ENCODE data around the gene LARP1. TPM values are rescaled to one million over a fixed set of nuclear protein-coding genes. Genes with fewer than 3 reads are reported as not detected.

The LARP1 gene
- total RNA-seq, 1 donor from 2014 or later: 243 TPM

DNA sequence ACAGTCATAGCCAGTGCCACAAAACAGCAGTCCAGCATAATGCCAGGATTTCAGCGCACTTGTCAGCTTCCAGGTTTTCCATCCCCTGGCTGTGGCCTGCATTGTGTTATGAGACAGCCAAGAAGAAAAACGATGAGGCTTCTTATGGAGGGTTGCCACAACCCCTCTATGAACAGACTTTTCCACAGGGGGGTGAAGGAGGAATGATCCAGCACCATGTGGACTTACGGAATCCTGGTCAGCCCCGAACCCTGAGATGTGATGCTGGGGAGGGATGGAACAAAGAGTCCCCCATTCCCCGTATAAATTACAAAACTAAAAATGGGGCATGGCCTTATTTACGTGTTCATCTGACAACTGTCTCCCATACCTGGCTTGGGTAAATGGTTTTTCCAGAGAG, 62.6 kb downstream of the LARP1 start:
- H3K9me3 Mint-ChIP-seq (ENCODE audit: unreplicated experiment): no peaks in the 10 kb centered on the region
- FAIRE-seq: no peak

GRCh38 chr5:154818471-154819116, 63.4 kb downstream of the LARP1 start:
- no peak overlapping the region for H3K4me3 Mint-ChIP-seq (ENCODE audit: unreplicated experiment)
- no peaks in the 10 kb centered on the region for H3K9me3 ChIP-seq (ENCODE audit: insufficient read depth, low read depth, low read length)
- peaks cover 11% of the 10 kb centered on the region for H3K79me2 ChIP-seq (ENCODE audit: insufficient read depth, low read length)
- FAIRE-seq: no peak
- no peaks in the 10 kb centered on the region for H3K27me3 Mint-ChIP-seq (ENCODE audit: low read depth, unreplicated experiment)
- no peaks in the 10 kb centered on the region for H3K27me3 ChIP-seq (ENCODE audit: insufficient read depth, low read length)
- H3K4me1 Mint-ChIP-seq (ENCODE audit: low read depth, unreplicated experiment): no peaks in the 10 kb centered on the region
- H3K4me3 ChIP-seq (ENCODE audit: insufficient read depth, low read depth, low read length): no peak overlapping the region
- H3K27ac Mint-ChIP-seq (ENCODE audit: unreplicated experiment): peak overlapping the region; percentile 69
- no peaks in the 10 kb centered on the region for H3K4me1 ChIP-seq (ENCODE audit: insufficient read depth, low read length)
- no peak for TF ChIP-seq EZH2 (IDR thresholded peaks at IDR 0.05; ENCODE audit: insufficient read depth, low read length)
- TF ChIP-seq, protein P1, sequence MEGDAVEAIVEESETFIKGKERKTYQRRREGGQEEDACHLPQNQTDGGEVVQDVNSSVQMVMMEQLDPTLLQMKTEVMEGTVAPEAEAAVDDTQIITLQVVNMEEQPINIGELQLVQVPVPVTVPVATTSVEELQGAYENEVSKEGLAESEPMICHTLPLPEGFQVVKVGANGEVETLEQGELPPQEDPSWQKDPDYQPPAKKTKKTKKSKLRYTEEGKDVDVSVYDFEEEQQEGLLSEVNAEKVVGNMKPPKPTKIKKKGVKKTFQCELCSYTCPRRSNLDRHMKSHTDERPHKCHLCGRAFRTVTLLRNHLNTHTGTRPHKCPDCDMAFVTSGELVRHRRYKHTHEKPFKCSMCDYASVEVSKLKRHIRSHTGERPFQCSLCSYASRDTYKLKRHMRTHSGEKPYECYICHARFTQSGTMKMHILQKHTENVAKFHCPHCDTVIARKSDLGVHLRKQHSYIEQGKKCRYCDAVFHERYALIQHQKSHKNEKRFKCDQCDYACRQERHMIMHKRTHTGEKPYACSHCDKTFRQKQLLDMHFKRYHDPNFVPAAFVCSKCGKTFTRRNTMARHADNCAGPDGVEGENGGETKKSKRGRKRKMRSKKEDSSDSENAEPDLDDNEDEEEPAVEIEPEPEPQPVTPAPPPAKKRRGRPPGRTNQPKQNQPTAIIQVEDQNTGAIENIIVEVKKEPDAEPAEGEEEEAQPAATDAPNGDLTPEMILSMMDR (IDR thresholded peaks at IDR 0.05; ENCODE audit: insufficient read depth, low read depth, low read length): no peak
- no peak overlapping the region for H3K9ac ChIP-seq (ENCODE audit: low read length)
- H3K36me3 ChIP-seq (ENCODE audit: insufficient read depth, low read length): peaks cover 18% of the 10 kb centered on the region
- H3K4me2 ChIP-seq (ENCODE audit: low read length): no peak overlapping the region
- no peak for DNase-seq (ENCODE audit: low read depth)
- no peak overlapping the region for H2AFZ ChIP-seq (ENCODE audit: low read depth, low read length)
- peaks cover 44% of the 10 kb centered on the region for H3K36me3 Mint-ChIP-seq (ENCODE audit: low read depth, unreplicated experiment)
- no peak overlapping the region for H3K27ac ChIP-seq (ENCODE audit: low read depth, low read length)
- peaks cover 27% of the 10 kb centered on the region for H4K20me1 ChIP-seq (ENCODE audit: insufficient read depth, low read length)
- H3K9me3 Mint-ChIP-seq (ENCODE audit: unreplicated experiment): no peaks in the 10 kb centered on the region

More for the DNA sequence above, 62.6 kb downstream of the LARP1 start:
- Histone ChIP-seq H2AFZ (ENCODE audit: low read depth, low read length) (no peak overlapping the region), H3K4me3 (ENCODE audit: insufficient read depth, low read depth, low read length) (no peak overlapping the region), H4K20me1 (ENCODE audit: insufficient read depth, low read length) (peaks cover 32% of the 10 kb centered on the region), H3K9ac (ENCODE audit: low read length) (no peak overlapping the region), H3K27ac (ENCODE audit: low read depth, low read length) (no peak overlapping the region), H3K4me2 (ENCODE audit: low read length) (no peak overlapping the region), H3K27me3 (ENCODE audit: insufficient read depth, low read length) (no peaks in the 10 kb centered on the region), H3K9me3 (ENCODE audit: insufficient read depth, low read depth, low read length) (no peaks in the 10 kb centered on the region), H3K79me2 (ENCODE audit: insufficient read depth, low read length) (peaks cover 11% of the 10 kb centered on the region), H3K4me1 (ENCODE audit: insufficient read depth, low read length) (no peaks in the 10 kb centered on the region), H3K36me3 (ENCODE audit: insufficient read depth, low read length) (peaks cover 26% of the 10 kb centered on the region)
- H3K36me3 Mint-ChIP-seq (ENCODE audit: low read depth, unreplicated experiment): peaks cover 40% of the 10 kb centered on the region
- no peaks in the 10 kb centered on the region for H3K4me1 Mint-ChIP-seq (ENCODE audit: low read depth, unreplicated experiment)
- H3K4me3 Mint-ChIP-seq (ENCODE audit: unreplicated experiment): no peak overlapping the region
- no peak for TF ChIP-seq EZH2 (IDR thresholded peaks at IDR 0.05; ENCODE audit: insufficient read depth, low read length)
- TF ChIP-seq, protein P1 (IDR thresholded peaks at IDR 0.05; ENCODE audit: insufficient read depth, low read depth, low read length): no peak
- no peak overlapping the region for H3K27ac Mint-ChIP-seq (ENCODE audit: unreplicated experiment)
- no peak for DNase-seq (ENCODE audit: low read depth)
- H3K27me3 Mint-ChIP-seq (ENCODE audit: low read depth, unreplicated experiment): no peaks in the 10 kb centered on the region

DNA sequence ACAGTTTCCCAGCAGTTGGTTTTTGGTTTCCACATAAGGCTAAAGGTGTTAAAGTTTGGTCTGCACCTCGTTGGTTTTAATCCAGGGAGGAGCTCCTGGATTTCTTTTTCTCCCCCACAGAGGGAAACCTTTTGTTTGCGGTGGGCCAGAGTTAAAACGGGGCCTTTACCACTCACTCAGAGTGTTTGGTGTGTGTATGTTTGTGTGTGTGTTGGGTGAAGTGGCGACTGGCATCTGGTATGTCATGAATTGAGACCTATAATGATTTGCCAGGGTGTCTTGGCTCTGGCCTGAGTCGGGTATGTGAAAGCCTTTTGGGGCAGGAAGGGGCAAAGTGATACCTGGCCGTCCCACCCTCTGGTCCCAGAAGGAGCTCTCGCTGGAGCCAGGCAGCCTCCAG, 64.4 kb downstream of the LARP1 start:
- H3K4me1 ChIP-seq (ENCODE audit: insufficient read depth, low read length): no peaks in the 10 kb centered on the region
- no peak overlapping the region for H3K27ac ChIP-seq (ENCODE audit: low read depth, low read length)
- H3K36me3 Mint-ChIP-seq (ENCODE audit: low read depth, unreplicated experiment): peaks cover 44% of the 10 kb centered on the region
- no peak for TF ChIP-seq EZH2 (IDR thresholded peaks at IDR 0.05; ENCODE audit: insufficient read depth, low read length)
- TF ChIP-seq, protein P1 (IDR thresholded peaks at IDR 0.05; ENCODE audit: insufficient read depth, low read depth, low read length): no peak
- H3K79me2 ChIP-seq (ENCODE audit: insufficient read depth, low read length): peaks cover 11% of the 10 kb centered on the region
- no peaks in the 10 kb centered on the region for H3K27me3 Mint-ChIP-seq (ENCODE audit: low read depth, unreplicated experiment)
- H3K4me2 ChIP-seq (ENCODE audit: low read length): no peak overlapping the region
- no peak overlapping the region for H3K4me3 ChIP-seq (ENCODE audit: insufficient read depth, low read depth, low read length)
- FAIRE-seq: no peak
- DNase-seq (ENCODE audit: low read depth): no peak
- no peak overlapping the region for H2AFZ ChIP-seq (ENCODE audit: low read depth, low read length)
- no peaks in the 10 kb centered on the region for H3K27me3 ChIP-seq (ENCODE audit: insufficient read depth, low read length)
- no peak overlapping the region for H3K4me3 Mint-ChIP-seq (ENCODE audit: unreplicated experiment)
- no peaks in the 10 kb centered on the region for H3K4me1 Mint-ChIP-seq (ENCODE audit: low read depth, unreplicated experiment)
- no peak overlapping the region for H3K9ac ChIP-seq (ENCODE audit: low read length)
- H3K27ac Mint-ChIP-seq (ENCODE audit: unreplicated experiment): peak overlapping the region; percentile 69
- no peaks in the 10 kb centered on the region for H3K9me3 Mint-ChIP-seq (ENCODE audit: unreplicated experiment)
- no peaks in the 10 kb centered on the region for H3K9me3 ChIP-seq (ENCODE audit: insufficient read depth, low read depth, low read length)
- peaks cover 27% of the 10 kb centered on the region for H4K20me1 ChIP-seq (ENCODE audit: insufficient read depth, low read length)
- H3K36me3 ChIP-seq (ENCODE audit: insufficient read depth, low read length): peaks cover 27% of the 10 kb centered on the region

Measured in astrocyte (in vitro differentiated cells and primary cell).